Left renal cortex interstitium (tissue), 4 donors: ENCODE results near the gene RABGAP1L. TPM values are rescaled to one million over a fixed set of nuclear protein-coding genes. Genes with fewer than 3 reads are reported as not detected.
"Not testable (repeated sequence)": the region's sequence is repeated elsewhere in the genome, so short reads cannot be mapped to it uniquely, and the experiment has no call there.

Source experiments
- DNase-seq, 4 donors: peaks; one replicate each; pipeline ENCODE4 v3.0.0-alpha.2; 2013; ENCODE audit warnings: low read depth in 4 of 4, low spot score in 2 of 4, missing footprints in 1 of 4
- polyA plus RNA-seq, 4 donors: library from polyadenylated mRNA; unstranded; fragments of 120-200 nt; gene quantifications; one replicate each; pipeline ENCODE4 v1.2.1, GENCODE V29; 2013; ENCODE audit not compliant: insufficient read length in 4 of 4

Gene RABGAP1L
- polyA plus RNA-seq, 4 donors = 21.9 to 32.2 (median 26.4) TPM

- no peak for DNase-seq
Measured at GRCh38 chr1:175042650-175043049, 883.3 kb downstream of the RABGAP1L start.

GRCh38 chr1:175043824-175044223, 884.5 kb downstream of the RABGAP1L start:
- no peak for DNase-seq

- DNase-seq = not testable (repeated sequence)
Measured at GRCh38 chr1:175044591-175044990, 885.3 kb downstream of the RABGAP1L start.

Other genes with a start within 250 kb of the RABGAP1L start
- gene SERPINC1, start 242.2 kb upstream of the RABGAP1L start, polyA plus RNA-seq = 10 to 100 TPM in 1 of 4 donors, under 1 TPM in 3; 0.27 to 10.1 (median 0.45) TPM
- 10 to 100 TPM; 10.0 to 15.9 (median 11.6) TPM for gene RC3H1, start 137.2 kb upstream of the RABGAP1L start, polyA plus RNA-seq